GM10266 (cell line): ENCODE data around the gene NKIRAS1.

ENCODE experiments used
- DNase-seq: peaks from one replicate; pipeline ENCODE4 v3.0.0; 2012; ENCODE audit errors: extremely low spot score
- TF ChIP-seq, protein P1 (sequence below): IDR thresholded peaks from 2 replicates; pipeline ENCODE4 v1.5.1; 2012; ENCODE audit warnings: mild to moderate bottlenecking, low read depth; ENCODE audit not compliant: control insufficient read depth, insufficient read depth; ENCODE audit errors: missing control alignments

Gene NKIRAS1

DNA sequence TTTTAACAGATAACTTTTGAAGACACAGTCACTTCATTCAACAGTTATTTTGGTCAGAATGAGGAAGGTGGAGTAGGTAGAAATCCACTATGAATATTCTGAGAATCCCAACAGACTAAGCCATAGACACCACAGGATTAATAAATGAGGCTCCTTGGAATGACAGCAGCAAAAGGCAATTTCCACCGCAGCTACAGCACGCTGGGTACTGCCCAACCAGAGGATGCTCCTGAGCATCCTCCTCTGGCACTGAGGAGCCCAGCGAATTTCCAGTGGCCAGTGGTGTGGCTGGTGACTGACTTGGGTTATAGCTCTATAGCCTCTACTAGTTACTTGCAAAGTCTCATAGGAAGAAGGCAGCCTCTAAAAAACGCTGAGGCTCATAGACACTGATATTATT, 24.6 kb upstream of the NKIRAS1 start:
- TF ChIP-seq, protein P1, sequence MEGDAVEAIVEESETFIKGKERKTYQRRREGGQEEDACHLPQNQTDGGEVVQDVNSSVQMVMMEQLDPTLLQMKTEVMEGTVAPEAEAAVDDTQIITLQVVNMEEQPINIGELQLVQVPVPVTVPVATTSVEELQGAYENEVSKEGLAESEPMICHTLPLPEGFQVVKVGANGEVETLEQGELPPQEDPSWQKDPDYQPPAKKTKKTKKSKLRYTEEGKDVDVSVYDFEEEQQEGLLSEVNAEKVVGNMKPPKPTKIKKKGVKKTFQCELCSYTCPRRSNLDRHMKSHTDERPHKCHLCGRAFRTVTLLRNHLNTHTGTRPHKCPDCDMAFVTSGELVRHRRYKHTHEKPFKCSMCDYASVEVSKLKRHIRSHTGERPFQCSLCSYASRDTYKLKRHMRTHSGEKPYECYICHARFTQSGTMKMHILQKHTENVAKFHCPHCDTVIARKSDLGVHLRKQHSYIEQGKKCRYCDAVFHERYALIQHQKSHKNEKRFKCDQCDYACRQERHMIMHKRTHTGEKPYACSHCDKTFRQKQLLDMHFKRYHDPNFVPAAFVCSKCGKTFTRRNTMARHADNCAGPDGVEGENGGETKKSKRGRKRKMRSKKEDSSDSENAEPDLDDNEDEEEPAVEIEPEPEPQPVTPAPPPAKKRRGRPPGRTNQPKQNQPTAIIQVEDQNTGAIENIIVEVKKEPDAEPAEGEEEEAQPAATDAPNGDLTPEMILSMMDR = no peak
- DNase-seq = no peak

DNA sequence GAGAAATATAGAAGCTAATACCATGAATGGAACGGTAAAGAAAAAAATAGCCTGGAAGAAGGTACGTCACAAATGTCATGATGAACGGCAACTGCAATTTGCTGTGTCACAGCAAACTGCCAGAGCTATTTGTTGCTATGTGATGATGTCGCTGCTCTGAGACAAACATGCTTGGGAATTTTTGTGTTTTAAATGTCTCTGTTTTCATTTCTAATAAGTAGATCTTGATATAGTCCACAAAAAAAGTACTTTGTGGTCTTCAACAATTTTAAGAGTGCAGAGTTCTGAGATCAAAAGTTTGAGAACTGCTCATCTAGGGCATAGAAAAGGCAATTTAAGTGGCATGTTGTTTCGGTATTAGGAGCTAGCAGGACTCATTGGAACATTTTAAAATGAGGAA, 24.0 kb upstream of the NKIRAS1 start:
- TF ChIP-seq, protein P1 = no peak
- DNase-seq = no peak

DNA sequence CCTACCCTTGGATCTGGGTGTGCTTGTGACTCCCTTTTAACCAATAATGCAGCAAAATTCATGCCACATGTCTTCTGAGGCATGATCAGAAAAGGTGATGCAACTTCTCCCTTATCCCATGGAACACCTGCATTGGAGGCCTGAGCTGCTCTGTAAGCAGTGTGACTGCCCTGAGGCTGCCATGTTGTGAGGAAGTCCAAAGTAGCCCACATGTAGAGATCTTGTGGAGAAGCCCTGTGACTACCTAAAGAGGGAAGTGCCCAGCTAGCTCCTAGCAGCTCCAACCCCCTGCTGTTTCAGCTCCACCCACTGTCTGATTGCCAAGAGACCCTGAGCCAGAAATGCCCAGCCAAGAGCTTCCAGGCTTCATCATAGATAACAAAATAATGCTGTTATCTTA, 21.9 kb upstream of the NKIRAS1 start:
- TF ChIP-seq, protein P1 = no peak
- DNase-seq = no peak

DNA sequence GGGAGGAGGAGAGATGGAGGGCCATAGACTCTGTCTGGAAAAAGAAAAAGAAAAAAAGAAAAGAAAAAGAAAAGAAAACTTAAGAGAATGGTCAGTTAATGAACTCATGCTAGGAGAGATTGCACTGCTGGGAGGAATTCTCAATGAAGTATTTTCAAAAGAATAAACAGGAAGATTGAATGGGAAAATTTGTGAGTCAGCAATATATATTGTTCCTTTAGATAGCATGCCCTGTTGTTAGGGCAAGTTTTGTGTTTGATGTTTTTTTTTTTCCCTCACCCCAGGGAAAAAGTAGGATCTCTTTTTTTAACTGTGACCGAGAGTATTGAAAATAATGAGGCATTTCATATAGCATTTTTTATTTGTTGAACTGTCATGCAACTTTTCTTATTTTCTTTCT, 20.5 kb upstream of the NKIRAS1 start:
- no peak for DNase-seq
- TF ChIP-seq, protein P1 = no peak

DNA sequence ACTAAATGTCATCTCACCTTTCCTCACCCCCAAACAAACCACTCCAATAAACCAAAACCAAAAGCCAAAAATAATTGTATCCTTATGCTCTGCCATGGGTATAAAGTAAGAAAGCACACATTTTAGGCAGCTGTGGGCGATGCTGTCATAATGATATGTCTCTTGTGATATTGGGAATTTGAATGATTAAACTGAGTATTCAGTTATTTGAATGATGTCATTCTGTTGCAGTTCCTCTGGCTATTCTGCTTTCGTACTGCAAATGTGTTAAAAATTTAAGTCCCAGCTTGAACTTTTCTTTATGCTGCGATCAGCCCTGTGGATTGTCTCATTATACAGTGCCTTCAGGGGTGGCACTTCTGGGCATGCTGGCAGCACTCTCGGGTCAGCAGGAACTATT, 17.5 kb upstream of the NKIRAS1 start:
- TF ChIP-seq, protein P1 = no peak
- no peak for DNase-seq

DNA sequence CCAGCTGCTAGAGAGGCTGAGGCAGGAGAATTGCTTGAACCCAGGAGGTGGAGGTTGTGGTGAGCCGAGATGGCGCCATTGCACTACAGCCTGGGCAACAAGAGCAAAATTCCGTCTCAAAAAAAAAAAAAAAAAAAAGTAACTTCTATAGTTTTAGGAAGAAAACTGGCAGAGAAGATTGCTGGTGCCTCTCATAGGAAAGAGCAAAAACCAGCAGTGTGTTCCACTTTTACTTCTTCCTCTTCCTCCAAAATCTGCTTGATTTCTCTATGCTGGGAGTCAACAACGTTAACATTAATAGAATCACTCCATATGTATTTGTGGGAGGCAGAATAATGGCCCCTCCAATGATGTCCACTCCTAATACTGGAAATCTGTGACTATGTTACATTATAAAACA, 15.8 kb upstream of the NKIRAS1 start:
- DNase-seq = no peak
- TF ChIP-seq, protein P1 = no peak

DNA sequence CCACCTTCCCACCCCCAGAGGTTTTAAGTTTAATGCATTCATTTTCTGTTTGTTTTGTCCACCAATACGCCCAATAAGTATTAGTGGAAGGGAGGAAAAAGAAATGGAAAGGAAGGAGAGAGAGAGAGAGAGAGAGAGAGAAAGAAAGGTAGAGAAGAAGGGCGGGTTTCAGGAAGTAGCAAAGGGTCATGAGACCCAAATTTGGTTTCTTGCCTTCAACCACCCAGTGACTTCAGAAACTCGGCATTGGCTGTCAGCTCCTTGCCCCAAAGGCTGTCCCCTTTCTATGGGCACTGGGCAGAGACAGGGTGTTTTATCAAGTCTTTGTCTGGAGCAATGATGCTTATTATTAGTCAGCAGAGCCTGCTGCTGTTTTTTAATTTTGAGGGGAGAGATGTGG, 14.8 kb upstream of the NKIRAS1 start:
- TF ChIP-seq, protein P1 = no peak
- DNase-seq = no peak
